GM21526 (cell line): ENCODE data around the gene MXRA8.

Experiments used
- ATAC-seq: cut with Tn5 transposase; IDR thresholded peaks from one replicate; pipeline ENCODE4 v1.9.1; 2021; ENCODE audit warnings: moderate library complexity; ENCODE audit not compliant: unreplicated experiment, low FRiP score

MXRA8 gene

GRCh38 chr1:1338278-1338677 is 20.1 kb downstream of the MXRA8 start:
- ATAC-seq, result no peak

DNA sequence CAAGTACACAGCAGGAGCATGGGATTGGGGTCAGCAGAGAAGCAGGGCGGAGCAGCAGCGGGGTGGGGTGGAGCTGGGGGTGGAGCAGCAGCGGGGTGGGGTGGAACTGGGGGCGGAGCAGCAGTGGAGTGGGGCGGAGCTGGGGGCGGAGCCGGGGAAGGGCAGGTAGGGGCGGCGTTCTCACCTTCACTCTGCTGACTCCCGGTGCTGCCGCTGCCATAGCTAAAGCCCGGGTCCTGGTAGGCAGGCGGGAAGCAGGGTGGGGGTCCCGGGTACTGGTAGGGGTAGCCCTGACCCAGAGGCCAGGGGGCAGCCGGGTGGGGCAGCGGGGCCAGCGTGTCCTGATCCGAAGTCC is 20.6 kb downstream of the MXRA8 start:
- ATAC-seq, result no peak

- ATAC-seq, result no peak
These were observed 21.2 kb downstream of the MXRA8 start for GRCh38 chr1:1336931-1337792.

DNA sequence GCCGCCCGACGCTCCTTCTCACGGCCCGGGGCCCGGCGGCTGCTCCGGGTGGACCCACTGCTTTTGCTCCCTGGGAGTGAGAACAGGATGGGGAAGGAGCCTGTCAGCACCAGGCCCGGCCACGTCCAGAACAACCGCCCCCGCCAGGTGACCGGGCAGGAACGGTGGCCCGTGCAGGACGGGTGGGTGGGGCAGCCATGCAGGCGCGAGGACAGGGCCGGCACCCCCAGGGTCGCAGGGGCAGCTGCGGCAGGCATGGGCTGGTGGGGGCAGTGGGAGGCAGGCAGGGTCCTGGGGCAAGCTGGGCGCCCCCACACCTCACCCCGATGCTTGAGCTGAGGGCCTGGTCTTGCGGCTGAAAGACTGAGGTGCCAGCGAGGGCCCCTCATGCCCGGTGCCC is 21.9 kb downstream of the MXRA8 start:
- no peak for ATAC-seq

GRCh38 chr1:1335792-1336248 is 22.5 kb downstream of the MXRA8 start:
- ATAC-seq, result no peak

GRCh38 chr1:1335283-1335682 is 23.1 kb downstream of the MXRA8 start:
- ATAC-seq, result no peak

- ATAC-seq, result no peak
These were observed 23.5 kb downstream of the MXRA8 start for GRCh38 chr1:1334835-1335234.

DNA sequence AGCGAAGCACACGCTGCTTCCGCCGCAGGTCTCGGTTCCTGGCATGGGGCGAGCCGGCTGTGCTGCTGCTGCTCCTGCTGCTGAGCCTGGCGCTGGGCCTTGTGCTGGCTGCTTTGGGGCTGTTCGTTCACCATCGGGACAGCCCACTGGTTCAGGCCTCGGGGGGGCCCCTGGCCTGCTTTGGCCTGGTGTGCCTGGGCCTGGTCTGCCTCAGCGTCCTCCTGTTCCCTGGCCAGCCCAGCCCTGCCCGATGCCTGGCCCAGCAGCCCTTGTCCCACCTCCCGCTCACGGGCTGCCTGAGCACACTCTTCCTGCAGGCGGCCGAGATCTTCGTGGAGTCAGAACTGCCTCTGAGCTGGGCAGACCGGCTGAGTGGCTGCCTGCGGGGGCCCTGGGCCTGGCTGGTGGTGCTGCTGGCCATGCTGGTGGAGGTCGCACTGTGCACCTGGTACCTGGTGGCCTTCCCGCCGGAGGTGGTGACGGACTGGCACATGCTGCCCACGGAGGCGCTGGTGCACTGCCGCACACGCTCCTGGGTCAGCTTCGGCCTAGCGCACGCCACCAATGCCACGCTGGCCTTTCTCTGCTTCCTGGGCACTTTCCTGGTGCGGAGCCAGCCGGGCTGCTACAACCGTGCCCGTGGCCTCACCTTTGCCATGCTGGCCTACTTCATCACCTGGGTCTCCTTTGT is 24.7 kb downstream of the MXRA8 start:
- no peak for ATAC-seq

GRCh38 chr1:1332774-1333480 is 25.4 kb downstream of the MXRA8 start:
- ATAC-seq, result no peak

DNA sequence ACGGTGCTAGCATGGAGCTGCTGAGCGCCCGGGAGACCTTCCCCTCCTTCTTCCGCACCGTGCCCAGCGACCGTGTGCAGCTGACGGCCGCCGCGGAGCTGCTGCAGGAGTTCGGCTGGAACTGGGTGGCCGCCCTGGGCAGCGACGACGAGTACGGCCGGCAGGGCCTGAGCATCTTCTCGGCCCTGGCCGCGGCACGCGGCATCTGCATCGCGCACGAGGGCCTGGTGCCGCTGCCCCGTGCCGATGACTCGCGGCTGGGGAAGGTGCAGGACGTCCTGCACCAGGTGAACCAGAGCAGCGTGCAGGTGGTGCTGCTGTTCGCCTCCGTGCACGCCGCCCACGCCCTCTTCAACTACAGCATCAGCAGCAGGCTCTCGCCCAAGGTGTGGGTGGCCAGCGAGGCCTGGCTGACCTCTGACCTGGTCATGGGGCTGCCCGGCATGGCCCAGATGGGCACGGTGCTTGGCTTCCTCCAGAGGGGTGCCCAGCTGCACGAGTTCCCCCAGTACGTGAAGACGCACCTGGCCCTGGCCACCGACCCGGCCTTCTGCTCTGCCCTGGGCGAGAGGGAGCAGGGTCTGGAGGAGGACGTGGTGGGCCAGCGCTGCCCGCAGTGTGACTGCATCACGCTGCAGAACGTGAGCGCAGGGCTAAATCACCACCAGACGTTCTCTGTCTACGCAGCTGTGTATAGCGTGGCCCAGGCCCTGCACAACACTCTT is 26.2 kb downstream of the MXRA8 start:
- ATAC-seq, result no peak

GRCh38 chr1:1331068-1331965 is 27.0 kb downstream of the MXRA8 start, which contains the start of gene TAS1R3:
Gene TAS1R3, plus strand, starts transcription at chr1:1331280. Its CDS starts 66 bp downstream, at chr1:1331346.
- ATAC-seq, result no peak

GRCh38 chr1:1330366-1331067 is 27.8 kb downstream of the MXRA8 start:
- no peak for ATAC-seq

DNA sequence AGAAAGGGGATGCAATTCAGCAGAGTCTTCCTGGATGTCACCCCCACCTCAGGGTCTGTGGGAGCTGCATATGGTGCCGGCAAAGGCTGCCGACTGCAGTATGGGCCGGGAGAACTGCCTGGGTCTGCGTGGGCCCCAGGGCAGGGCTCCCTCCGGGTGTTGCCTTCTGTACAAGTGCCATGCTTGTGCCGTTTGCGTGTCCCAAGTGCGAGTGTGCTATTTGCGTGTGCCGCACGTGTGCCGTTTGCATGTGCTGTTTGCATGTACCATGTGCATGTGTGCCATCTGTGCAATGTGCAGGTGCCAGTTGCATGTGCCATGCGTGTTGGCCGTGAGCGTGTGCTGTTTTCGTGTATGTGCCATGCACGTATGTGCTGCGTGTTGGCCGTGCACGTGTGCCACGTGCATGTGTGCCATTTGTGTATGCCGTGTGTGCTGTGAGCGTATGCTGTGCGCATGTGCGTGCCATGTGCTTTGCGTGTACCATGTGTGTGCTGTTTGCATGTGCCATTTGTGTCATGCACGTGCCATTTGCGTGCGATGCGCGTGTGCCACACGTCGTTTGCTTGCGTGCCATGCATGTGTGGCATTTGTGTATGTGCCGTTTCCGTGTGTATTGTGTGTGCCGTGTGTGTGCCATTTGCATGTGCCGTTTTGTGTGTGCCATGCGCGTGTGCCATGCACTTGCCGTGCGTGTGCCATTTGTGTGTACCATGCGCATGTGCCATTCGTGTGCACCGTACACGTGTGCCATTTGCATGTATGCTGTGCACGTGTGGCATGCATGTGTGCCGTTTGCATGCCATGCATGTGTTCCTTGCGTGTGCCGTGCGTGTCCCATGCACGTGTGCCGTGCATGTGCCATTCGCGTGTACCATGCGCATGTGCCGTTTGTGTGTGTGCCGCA is 28.8 kb downstream of the MXRA8 start:
- no peak for ATAC-seq

GRCh38 chr1:1328254-1328653 is 30.1 kb downstream of the MXRA8 start:
- ATAC-seq, result no peak

GRCh38 chr1:1327291-1327690 is 31.1 kb downstream of the MXRA8 start:
- no peak for ATAC-seq

DNA sequence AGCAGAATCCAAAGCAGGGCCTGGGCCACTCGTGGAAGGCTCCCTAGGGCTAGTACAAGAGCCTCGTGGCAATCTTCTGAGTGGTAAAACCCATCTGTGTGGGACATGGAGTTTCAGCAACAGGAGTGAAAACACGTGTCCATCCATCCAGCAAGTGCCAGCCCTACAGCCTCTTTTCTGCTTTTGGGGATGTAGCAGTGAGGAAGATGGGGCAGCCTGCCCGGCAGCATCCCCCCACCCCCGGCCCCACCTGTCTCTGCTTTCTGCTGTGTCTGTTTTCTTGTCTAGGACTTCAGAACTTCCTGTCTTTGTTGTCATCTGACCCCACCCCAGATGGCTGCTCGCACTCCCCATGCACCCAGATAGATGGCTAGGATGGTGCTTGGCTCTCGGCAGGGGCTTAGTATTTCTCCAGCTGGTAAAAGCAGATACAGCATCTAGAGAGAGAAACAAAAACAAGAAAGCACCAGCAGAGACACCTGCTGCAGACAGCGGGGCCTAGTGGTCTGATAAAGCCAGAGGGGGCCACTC is 32.2 kb downstream of the MXRA8 start:
- no peak for ATAC-seq

DNA sequence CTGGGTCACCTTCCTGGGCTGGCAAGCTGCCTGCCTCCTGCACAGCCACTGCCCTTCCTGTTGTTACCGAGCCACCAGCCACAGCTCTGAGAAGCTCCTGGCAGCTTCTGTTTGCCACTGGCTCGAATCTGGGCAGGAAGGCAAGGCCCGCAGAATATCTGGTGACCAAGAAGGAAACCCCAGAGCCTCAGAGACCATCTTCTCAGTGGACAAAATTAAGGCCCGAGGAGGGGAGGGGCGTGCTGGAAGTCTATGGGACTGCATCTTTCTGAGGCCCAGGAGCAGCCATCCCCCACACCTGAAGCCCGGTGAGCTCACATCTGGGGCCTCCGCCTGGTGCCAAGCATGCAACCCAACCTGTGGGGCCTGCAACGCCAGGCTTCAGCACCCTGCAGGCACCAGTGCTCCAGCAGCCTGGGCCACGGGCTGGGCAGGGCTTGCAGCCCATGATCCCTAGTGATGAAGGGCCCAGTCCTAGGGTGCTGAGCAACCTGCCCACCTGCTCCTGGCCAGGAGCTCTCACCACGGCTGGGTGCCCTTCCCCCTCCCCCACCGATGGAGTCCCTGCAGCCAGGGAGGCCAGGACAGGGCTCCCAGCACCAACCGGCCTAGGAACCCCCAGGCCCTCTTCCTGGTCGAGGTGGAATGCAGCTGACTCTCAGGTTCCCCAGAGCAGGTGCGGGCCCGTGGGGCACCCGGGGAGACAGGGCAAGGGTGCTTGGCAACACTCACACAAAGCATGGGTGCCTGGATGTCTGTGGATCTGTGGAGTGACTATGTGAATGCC is 32.9 kb downstream of the MXRA8 start:
- ATAC-seq, result no peak
